SU-DHL-6 (cell line): ENCODE data around the gene FMN1.

Experiments
- H2AFZ ChIP-seq: fragments of 200-600 bp; sonication (generic); 2 replicates; pipeline ENCODE4 v1.6.1; 2014; ENCODE audit warnings: low read depth, mild to moderate bottlenecking, moderate library complexity, mixed read lengths, antibody characterized with exemption, low read length; ENCODE audit not compliant: severe bottlenecking
- H3F3A ChIP-seq: fragments of 200-600 bp; shearing (Covaris generic); 2 replicates; pipeline ENCODE4 v1.6.0; 2016; ENCODE audit warnings: antibody characterized with exemption, mild to moderate bottlenecking; ENCODE audit not compliant: insufficient read depth
- H3K27ac ChIP-seq: fragments of 200-600 bp; sonication (generic); 2 replicates; pipeline ENCODE4 v1.5.1; 2016; ENCODE audit warnings: low read depth, mild to moderate bottlenecking, low read length, moderate library complexity, mixed read lengths
- H3K27me3 ChIP-seq: fragments of 200-600 bp; sonication (generic), shearing (Covaris generic); 2 replicates; pipeline ENCODE4 v1.6.0; 2014; ENCODE audit warnings: mild to moderate bottlenecking, low read length
- H3K36me3 ChIP-seq: fragments of 200-600 bp; sonication (generic); 2 replicates; pipeline ENCODE4 v1.6.1; 2014; ENCODE audit warnings: mild to moderate bottlenecking, low read length, mixed read lengths
- H3K4me2 ChIP-seq: fragments of 300-600, 200-600 bp; shearing (Covaris generic), sonication (generic); 2 replicates; pipeline ENCODE4 v1.6.0; 2014; ENCODE audit warnings: low read length, low read depth, mild to moderate bottlenecking; ENCODE audit not compliant: poor library complexity, severe bottlenecking
- H3K4me3 ChIP-seq: fragments of 200-600 bp; sonication (generic); 2 replicates; pipeline ENCODE4 v1.5.1; 2014; ENCODE audit warnings: antibody characterized with exemption, low read length, mild to moderate bottlenecking, mixed read lengths; ENCODE audit not compliant: insufficient read depth, poor library complexity, severe bottlenecking
- H3K79me2 ChIP-seq: fragments of 200-600 bp; sonication (generic); 2 replicates; pipeline ENCODE4 v1.6.1; 2014; ENCODE audit warnings: mild to moderate bottlenecking, low read length, moderate library complexity; ENCODE audit not compliant: insufficient read depth
- H3K9ac ChIP-seq: fragments of 200-600 bp; sonication (generic); 2 replicates; pipeline ENCODE4 v1.7.0; 2014; ENCODE audit warnings: mild to moderate bottlenecking, low read length
- H3K9me2 ChIP-seq: fragments of 200-600 bp; sonication (generic); replicated peaks from 2 replicates; pipeline ENCODE4 v1.6.1; 2014; ENCODE audit warnings: low read length; ENCODE audit not compliant: insufficient read depth
- H3K9me3 ChIP-seq: fragments of 200-600 bp; sonication (generic); 2 replicates; pipeline ENCODE4 v1.6.1; 2014; ENCODE audit warnings: low read length, mixed read lengths; ENCODE audit not compliant: insufficient read depth
- H4K20me1 ChIP-seq: fragments of 200-600 bp; sonication (generic); 2 replicates; pipeline ENCODE4 v1.6.1; 2014; ENCODE audit warnings: low read depth, mild to moderate bottlenecking, antibody characterized with exemption, low read length, moderate library complexity, mixed read lengths
- EZH2phosphoT487 ChIP-seq: fragments of 200-600 bp; sonication (generic), shearing (Covaris generic); conservative IDR thresholded peaks from 2 replicates; pipeline ENCODE4 v1.6.1; 2018; ENCODE audit warnings: mild to moderate bottlenecking, antibody characterized with exemption, low read length, moderate library complexity, mixed read lengths
- TF ChIP-seq, protein P1 (sequence below): fragments of 200-600 bp; sonication (generic); IDR thresholded peaks from one replicate; pipeline ENCODE4 v1.5.1; 2017; ENCODE audit warnings: antibody characterized with exemption, mild to moderate bottlenecking, low read length, moderate library complexity; ENCODE audit not compliant: insufficient read depth, poor library complexity, severe bottlenecking

Gene FMN1

DNA sequence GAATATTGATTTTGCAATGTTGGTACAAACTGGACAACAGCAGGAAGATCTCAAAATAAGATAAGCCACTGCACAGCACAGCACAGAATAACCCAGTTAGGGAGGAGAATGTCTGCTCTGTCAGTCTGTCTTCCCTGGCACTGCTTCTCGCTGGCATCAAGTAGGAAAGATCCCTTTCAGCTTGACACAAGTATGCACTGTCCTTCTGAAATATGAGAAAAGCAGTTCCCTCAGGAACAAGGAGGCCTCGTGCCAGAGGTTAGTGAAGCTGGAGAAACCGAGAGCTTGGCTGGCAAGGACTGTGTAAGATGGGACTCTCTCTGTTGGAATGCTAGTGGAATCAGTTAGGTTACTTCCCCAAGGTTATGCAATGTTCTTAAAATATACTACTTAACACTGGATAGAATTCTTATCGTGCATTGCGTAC is 59.1 kb downstream of the FMN1 start:
- Histone ChIP-seq H3K9me3 (no peaks in the 10 kb centered on the region), H3K27me3 (no peaks in the 10 kb centered on the region), H3K4me3 (no peak overlapping the region), H3K4me2 (no peak overlapping the region), H3K36me3 (no peaks in the 10 kb centered on the region), H4K20me1 (no peaks in the 10 kb centered on the region), H2AFZ (no peak overlapping the region), H3F3A (no peaks in the 10 kb centered on the region), H3K9me2 (no peaks in the 10 kb centered on the region), H3K27ac (no peak overlapping the region), H3K9ac (no peak overlapping the region), H3K79me2 (no peaks in the 10 kb centered on the region)
- no peak for TF ChIP-seq EZH2phosphoT487
- TF ChIP-seq, protein P1, sequence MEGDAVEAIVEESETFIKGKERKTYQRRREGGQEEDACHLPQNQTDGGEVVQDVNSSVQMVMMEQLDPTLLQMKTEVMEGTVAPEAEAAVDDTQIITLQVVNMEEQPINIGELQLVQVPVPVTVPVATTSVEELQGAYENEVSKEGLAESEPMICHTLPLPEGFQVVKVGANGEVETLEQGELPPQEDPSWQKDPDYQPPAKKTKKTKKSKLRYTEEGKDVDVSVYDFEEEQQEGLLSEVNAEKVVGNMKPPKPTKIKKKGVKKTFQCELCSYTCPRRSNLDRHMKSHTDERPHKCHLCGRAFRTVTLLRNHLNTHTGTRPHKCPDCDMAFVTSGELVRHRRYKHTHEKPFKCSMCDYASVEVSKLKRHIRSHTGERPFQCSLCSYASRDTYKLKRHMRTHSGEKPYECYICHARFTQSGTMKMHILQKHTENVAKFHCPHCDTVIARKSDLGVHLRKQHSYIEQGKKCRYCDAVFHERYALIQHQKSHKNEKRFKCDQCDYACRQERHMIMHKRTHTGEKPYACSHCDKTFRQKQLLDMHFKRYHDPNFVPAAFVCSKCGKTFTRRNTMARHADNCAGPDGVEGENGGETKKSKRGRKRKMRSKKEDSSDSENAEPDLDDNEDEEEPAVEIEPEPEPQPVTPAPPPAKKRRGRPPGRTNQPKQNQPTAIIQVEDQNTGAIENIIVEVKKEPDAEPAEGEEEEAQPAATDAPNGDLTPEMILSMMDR, result no peak

DNA sequence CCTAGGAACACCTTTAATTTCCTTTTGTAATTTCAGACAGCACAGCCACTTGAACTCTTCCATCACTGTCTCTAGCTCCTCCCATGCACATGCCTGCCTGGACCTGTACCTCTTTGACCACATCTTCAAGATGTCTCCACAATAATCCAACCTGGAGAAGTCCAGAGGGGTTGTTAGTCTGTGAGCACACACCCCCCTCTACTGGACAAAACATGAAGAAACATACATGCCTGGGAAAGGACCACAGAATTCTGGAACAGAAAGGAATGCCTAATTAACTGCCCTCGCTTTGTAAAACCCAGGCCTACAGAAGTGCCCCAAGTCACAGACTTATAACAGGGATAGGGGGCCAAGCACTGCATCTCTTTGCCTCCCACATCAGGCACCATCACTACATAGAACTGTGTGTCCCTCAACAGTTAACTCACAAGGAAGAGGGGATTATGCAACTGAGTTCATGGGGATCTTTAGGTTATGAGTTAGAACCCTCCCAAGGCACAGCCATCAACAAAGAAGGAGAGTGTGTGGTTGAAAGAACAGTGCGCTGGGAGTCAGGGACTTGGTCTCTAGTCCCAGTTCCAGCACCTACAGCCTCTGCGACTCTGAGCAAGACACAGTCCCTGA is 61.7 kb downstream of the FMN1 start:
- H3K9me3 ChIP-seq, result no peaks in the 10 kb centered on the region
- H3K27me3 ChIP-seq, result no peaks in the 10 kb centered on the region
- H3K4me2 ChIP-seq, result no peak overlapping the region
- H3K4me3 ChIP-seq, result no peak overlapping the region
- H3K79me2 ChIP-seq, result no peaks in the 10 kb centered on the region
- no peak overlapping the region for H2AFZ ChIP-seq
- no peak overlapping the region for H3K27ac ChIP-seq
- H3K9ac ChIP-seq, result no peak overlapping the region
- no peaks in the 10 kb centered on the region for H4K20me1 ChIP-seq
- H3F3A ChIP-seq, result no peaks in the 10 kb centered on the region
- no peaks in the 10 kb centered on the region for H3K36me3 ChIP-seq
- H3K9me2 ChIP-seq, result no peaks in the 10 kb centered on the region
- TF ChIP-seq EZH2phosphoT487, result no peak
- TF ChIP-seq, protein P1, result peak; percentile 24

DNA sequence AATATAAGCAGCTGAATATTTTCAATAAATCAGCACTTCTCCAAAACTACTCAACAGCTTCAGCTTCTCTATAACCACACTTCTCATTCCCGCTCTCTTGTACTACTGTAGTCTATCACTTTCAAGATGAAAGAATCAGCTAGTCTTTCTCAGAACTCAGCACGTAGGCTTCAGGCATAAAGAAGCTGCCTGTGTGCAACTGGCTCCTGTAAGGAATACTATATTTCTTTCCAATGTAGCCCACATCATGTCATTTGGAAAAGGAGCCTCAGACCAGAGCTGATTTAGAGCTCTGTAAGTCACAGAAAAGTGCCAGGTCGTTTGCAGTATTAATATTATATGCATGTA is 62.3 kb downstream of the FMN1 start:
- Histone ChIP-seq H3K9me2 (no peaks in the 10 kb centered on the region), H3K36me3 (no peaks in the 10 kb centered on the region), H3K4me2 (no peak overlapping the region), H3F3A (no peaks in the 10 kb centered on the region), H3K27me3 (no peaks in the 10 kb centered on the region), H4K20me1 (no peaks in the 10 kb centered on the region), H3K79me2 (no peaks in the 10 kb centered on the region), H3K4me3 (no peak overlapping the region), H3K9ac (no peak overlapping the region), H2AFZ (no peak overlapping the region), H3K27ac (no peak overlapping the region), H3K9me3 (no peaks in the 10 kb centered on the region)
- TF ChIP-seq, protein P1, result no peak
- TF ChIP-seq EZH2phosphoT487, result no peak
